Nephron progenitor cell (in vitro differentiated cells): ENCODE measurements around the gene GABRD.
A peak's percentile ranks its signal among the peaks of the same experiment; 100 is the strongest.

Source experiments
- DNase-seq: peaks from one replicate; pipeline ENCODE4 v3.0.0; 2021
- H3K27ac Mint-ChIP-seq: 2 replicates; pipeline ENCODE4 v1.8.0; 2021; ENCODE audit warnings: mild to moderate bottlenecking, moderate library complexity, mixed read lengths
- H3K27me3 Mint-ChIP-seq: 2 replicates; pipeline ENCODE4 v1.8.0; 2021; ENCODE audit warnings: mild to moderate bottlenecking, low read depth, mixed read lengths; ENCODE audit not compliant: poor library complexity
- H3K36me3 Mint-ChIP-seq: 2 replicates; pipeline ENCODE4 v1.8.0; 2021; ENCODE audit warnings: low read depth, mixed read lengths
- H3K4me1 Mint-ChIP-seq: 2 replicates; pipeline ENCODE4 v1.8.0; 2021; ENCODE audit warnings: mixed read lengths
- H3K4me3 Mint-ChIP-seq: 2 replicates; pipeline ENCODE4 v1.8.0; 2021; ENCODE audit warnings: mild to moderate bottlenecking, moderate library complexity, mixed read lengths
- H3K9me3 Mint-ChIP-seq: 2 replicates; pipeline ENCODE4 v1.8.0; 2021; ENCODE audit warnings: mild to moderate bottlenecking, moderate library complexity, mixed read lengths
- CTCF ChIP-seq: fragments of 200-600 bp; sonication (generic); IDR thresholded peaks from 2 replicates; pipeline ENCODE4 v1.5.0; 2021; ENCODE audit warnings: antibody characterized with exemption

GABRD gene

DNA sequence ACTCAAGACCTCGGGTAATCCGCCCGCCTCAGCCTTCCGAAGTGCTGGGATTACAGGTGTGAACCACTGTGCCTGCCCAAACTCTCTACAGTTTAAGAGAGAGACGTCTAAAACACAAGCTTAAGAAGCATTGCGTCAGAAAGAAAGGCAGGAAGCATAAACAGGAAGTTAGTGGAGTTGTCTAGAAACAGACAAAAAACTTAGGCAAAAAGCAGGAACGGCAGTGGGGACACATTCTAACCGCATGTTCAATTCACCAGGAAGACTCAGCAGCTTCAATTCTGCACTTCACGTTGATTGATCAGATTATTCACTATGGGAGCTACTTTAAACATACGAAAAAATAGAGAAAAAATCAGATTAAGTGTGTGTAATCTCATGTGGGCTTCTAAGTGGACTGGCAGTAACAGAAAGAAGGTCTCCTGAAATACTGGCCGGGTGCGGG is 22.9 kb upstream of the GABRD start:
- Mint-ChIP-seq H3K4me3 (no peak overlapping the region), H3K36me3 (no peaks in the 10 kb centered on the region), H3K27ac (no peak overlapping the region), H3K27me3 (peaks cover 24% of the 10 kb centered on the region), H3K4me1 (peaks cover 15% of the 10 kb centered on the region), H3K9me3 (peaks cover 8% of the 10 kb centered on the region)
- DNase-seq: no peak
- no peak for TF ChIP-seq CTCF

GRCh38 chr1:1997576-1997975 is 21.6 kb upstream of the GABRD start:
- Mint-ChIP-seq H3K36me3 (no peaks in the 10 kb centered on the region), H3K4me1 (peaks cover 21% of the 10 kb centered on the region), H3K4me3 (no peak overlapping the region), H3K9me3 (peaks cover 8% of the 10 kb centered on the region), H3K27ac (no peak overlapping the region), H3K27me3 (peaks cover 24% of the 10 kb centered on the region)
- no peak for TF ChIP-seq CTCF
- no peak for DNase-seq

DNA sequence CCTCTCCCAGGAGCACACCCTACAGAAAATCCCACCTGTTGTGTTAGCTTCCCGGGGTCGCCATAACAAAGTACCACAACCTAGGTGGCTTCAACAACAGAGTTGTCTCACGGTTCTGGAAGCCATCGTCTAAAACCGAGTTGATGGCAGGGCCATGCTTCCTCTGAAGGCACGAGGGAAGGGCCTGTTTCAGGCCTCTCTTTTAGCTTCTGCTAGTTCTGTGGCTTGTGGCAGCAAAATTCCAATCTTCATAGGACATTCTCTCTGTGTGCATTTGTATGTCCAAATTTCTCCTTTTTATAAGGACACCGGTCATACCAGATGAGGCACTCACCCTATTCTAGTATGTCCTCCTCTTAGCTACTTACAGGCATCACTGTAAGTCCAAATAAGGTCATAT is 18.7 kb upstream of the GABRD start:
- DNase-seq: no peak
- Mint-ChIP-seq H3K27ac (no peak overlapping the region), H3K27me3 (peaks cover 24% of the 10 kb centered on the region), H3K4me3 (no peak overlapping the region), H3K9me3 (peaks cover 3% of the 10 kb centered on the region), H3K4me1 (peaks cover 27% of the 10 kb centered on the region), H3K36me3 (no peaks in the 10 kb centered on the region)
- TF ChIP-seq CTCF: no peak

DNA sequence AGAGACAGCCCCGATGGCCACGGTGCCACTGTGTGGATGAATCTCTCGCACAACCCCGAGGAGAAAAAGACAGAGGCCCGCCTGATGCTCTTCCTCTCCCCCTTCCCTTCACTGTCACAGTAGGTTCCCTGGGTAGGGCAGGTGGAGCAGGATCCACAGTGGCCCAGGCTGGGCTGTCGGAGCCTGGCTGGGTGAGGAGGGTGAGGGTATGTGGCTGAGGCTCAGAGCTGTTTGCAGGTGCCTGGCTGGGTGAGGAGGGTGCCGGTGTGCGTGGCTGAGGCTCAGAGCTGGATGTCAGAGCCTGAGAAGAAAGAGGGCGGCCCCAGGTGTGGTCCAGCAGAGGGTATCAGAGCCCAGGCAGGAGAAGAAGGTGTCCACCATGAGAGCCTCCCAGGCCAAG is 18.3 kb upstream of the GABRD start:
- H3K4me1 Mint-ChIP-seq: peaks cover 30% of the 10 kb centered on the region
- no peak overlapping the region for H3K27ac Mint-ChIP-seq
- H3K4me3 Mint-ChIP-seq: no peak overlapping the region
- H3K27me3 Mint-ChIP-seq: peaks cover 24% of the 10 kb centered on the region
- peaks cover 3% of the 10 kb centered on the region for H3K9me3 Mint-ChIP-seq
- no peak for TF ChIP-seq CTCF
- DNase-seq: no peak
- no peaks in the 10 kb centered on the region for H3K36me3 Mint-ChIP-seq

- H3K27me3 Mint-ChIP-seq: peaks cover 25% of the 10 kb centered on the region
- H3K36me3 Mint-ChIP-seq: no peaks in the 10 kb centered on the region
- no peak for TF ChIP-seq CTCF
- peaks cover 3% of the 10 kb centered on the region for H3K9me3 Mint-ChIP-seq
- no peak for DNase-seq
- no peak overlapping the region for H3K27ac Mint-ChIP-seq
- H3K4me1 Mint-ChIP-seq: peaks cover 30% of the 10 kb centered on the region
- H3K4me3 Mint-ChIP-seq: no peak overlapping the region
Observed at GRCh38 chr1:2001773-2002411, 17.3 kb upstream of the GABRD start.

DNA sequence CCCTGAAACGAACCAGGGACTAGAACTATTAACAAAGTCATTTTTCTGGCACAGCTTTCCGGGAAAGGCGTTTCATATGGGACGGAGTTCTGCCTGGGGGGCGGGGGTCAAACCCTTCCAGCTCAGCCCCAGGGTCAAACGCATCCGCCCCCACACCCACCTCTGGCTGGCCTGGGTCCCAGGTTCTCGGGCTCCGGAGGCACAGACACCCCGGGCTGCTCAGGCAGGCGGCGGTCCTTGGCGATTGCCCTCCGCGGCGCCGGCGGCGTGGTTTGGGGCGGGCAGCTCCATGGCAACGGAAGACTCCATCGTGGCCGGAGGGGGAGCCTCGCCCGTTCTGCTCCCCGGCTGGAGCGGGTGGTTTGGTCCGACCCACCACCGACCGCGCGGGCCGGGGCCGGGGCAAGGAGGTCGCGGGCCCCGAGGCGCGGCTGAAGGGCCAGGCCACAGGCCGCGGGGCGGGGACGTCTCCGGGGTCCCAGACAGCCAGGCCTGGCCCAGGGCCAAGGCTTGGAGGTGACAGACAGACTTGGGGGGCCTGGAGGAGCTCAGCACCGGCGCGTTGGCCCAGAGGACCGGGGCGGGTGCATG is 15.5 kb upstream of the GABRD start, which contains the start of gene CFAP74:
TSS of gene CFAP74 (minus strand) at position 246 of the 591 bp plus-strand sequence. CDS start 12,830 bp downstream, outside the sequence.
- Mint-ChIP-seq H3K4me1 (peaks cover 30% of the 10 kb centered on the region), H3K36me3 (no peaks in the 10 kb centered on the region), H3K27ac (no peak within 1 kb of the TSS), H3K27me3 (peaks cover 27% of the 10 kb centered on the region), H3K4me3 (peak within 1 kb of the TSS; percentile 47), H3K9me3 (no peaks in the 10 kb centered on the region)
- TF ChIP-seq CTCF: no peak
- peak; percentile 94 for DNase-seq
